HepG2 (cell line): Measurements from ENCODE around the gene UPK1A. TPM values are rescaled to one million over a fixed set of nuclear protein-coding genes. Genes with fewer than 3 reads are reported as not detected.

ENCODE experiments used
- CHD4 ChIP-seq: fragments of 200-600 bp; sonication (generic); IDR thresholded peaks from 2 replicates; pipeline ENCODE4 v1.7.0; 2017; ENCODE audit warnings: mild to moderate bottlenecking, low read length, borderline replicate concordance
- ERF ChIP-seq: IDR thresholded peaks from 2 replicates; pipeline ENCODE4 v1.6.1; 2018; ENCODE audit warnings: missing biosample characterization, missing genetic modification reagents
- FLYWCH1 ChIP-seq: sonication (generic); formaldehyde crosslinking; IDR thresholded peaks from 2 replicates; pipeline ENCODE4 v1.8.1; 2023; ENCODE audit warnings: mild to moderate bottlenecking, missing genetic modification reagents
- GPN1 ChIP-seq: sonication (generic); formaldehyde crosslinking; IDR thresholded peaks from 2 replicates; pipeline ENCODE4 v1.5.1; 2020; ENCODE audit warnings: missing genetic modification reagents, borderline replicate concordance
- ZNF331 ChIP-seq: sonication (generic); formaldehyde crosslinking; IDR thresholded peaks from 2 replicates; pipeline ENCODE4 v1.4.0; 2020; ENCODE audit warnings: missing genetic modification reagents
- ZNF720 ChIP-seq: sonication (generic); formaldehyde crosslinking; IDR thresholded peaks from 2 replicates; pipeline ENCODE4 v1.4.0; 2020; ENCODE audit warnings: missing genetic modification reagents
- ZNF792 ChIP-seq: IDR thresholded peaks from 2 replicates; pipeline ENCODE4 v1.6.1; 2016
- polyA plus RNA-seq, 8 experiments: library from polyadenylated mRNA; depleted of rRNA in 3 of 8; stranded (reverse) in 7 of 8; unstranded in 1 of 8; fragments of >200 nt; fragmentation: Illumina TruSeq in 4 of 8; extraction: Trizol in 4 of 8; gene quantifications; 2 replicates each; pipeline versions ENCODE4 v1.2.1 to v1.2.3, GENCODE V29; 2011 to 2016; ENCODE audit warnings: low read depth in 4 of 8, missing spikeins in 1 of 8, mixed read lengths in 1 of 8; ENCODE audit not compliant: insufficient read depth in 1 of 8
- total RNA-seq, 5 experiments: library from RNA; depleted of rRNA; stranded (reverse); fragments of >200 nt; fragmentation: Illumina TruSeq; extraction: Trizol; gene quantifications; 2 replicates each; pipeline ENCODE4 v1.2.3, GENCODE V29; 2016; ENCODE audit warnings: low read depth in 1 of 5
- TF ChIP-seq, protein P1 (sequence below): sonication (generic); formaldehyde crosslinking; IDR thresholded peaks from 2 replicates; pipeline ENCODE4 v1.9.0; 2021; ENCODE audit warnings: missing genetic modification reagents, mild to moderate bottlenecking, borderline replicate concordance
- TF ChIP-seq, protein P2 (sequence below): sonication (generic); formaldehyde crosslinking; IDR thresholded peaks from 2 replicates; pipeline ENCODE4 v1.8.0; 2023; ENCODE audit warnings: mild to moderate bottlenecking, missing genetic modification reagents
- TF ChIP-seq, protein P3 (sequence below): sonication (generic); formaldehyde crosslinking; IDR thresholded peaks from 2 replicates; pipeline ENCODE4 v1.4.0; 2020; ENCODE audit warnings: missing genetic modification reagents
- TF ChIP-seq, protein P4 (sequence below): sonication (generic); formaldehyde crosslinking; IDR thresholded peaks from 2 replicates; pipeline ENCODE4 v1.5.0; 2020; ENCODE audit warnings: missing genetic modification reagents
- TF ChIP-seq, protein P5 (sequence below): sonication (generic); formaldehyde crosslinking; IDR thresholded peaks from 2 replicates; pipeline ENCODE4 v1.4.0; 2020; ENCODE audit warnings: missing genetic modification reagents

Gene UPK1A
- total and polyA plus RNA-seq, 2 of the 13 experiments (the other 11 are each of a cell fraction or from before 2014, with no cell fraction given), result 2.9 TPM; not detected in 1

DNA sequence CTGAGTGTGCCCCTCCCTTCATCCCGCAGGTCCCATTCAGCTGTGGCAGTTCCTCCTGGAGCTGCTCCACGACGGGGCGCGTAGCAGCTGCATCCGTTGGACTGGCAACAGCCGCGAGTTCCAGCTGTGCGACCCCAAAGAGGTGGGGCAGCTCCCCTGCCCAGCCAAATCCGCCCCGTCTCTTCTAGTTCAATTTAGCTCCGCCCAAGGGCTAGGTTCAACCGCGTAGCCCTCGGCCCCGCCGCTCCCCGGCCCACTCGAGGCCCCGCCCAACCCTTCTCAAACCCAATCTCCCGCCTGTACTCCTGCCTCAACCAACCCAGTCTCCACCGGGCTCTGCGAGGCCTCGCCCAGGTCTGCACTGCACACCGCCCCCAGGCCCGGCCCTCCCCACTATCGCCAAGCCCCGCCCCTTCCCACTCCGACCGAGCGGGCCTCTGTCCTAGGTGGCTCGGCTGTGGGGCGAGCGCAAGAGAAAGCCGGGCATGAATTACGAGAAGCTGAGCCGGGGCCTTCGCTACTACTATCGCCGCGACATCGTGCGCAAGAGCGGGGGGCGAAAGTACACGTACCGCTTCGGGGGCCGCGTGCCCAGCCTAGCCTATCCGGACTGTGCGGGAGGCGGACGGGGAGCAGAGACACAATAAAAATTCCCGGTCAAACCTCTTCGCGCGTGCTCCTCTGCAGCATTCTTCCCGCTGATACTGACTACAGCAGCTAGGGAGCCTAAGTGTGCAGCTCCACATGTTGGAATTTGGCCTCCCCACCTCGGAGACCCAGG lies 21.9 kb upstream of the UPK1A start (continued):
- TF ChIP-seq, protein P1, sequence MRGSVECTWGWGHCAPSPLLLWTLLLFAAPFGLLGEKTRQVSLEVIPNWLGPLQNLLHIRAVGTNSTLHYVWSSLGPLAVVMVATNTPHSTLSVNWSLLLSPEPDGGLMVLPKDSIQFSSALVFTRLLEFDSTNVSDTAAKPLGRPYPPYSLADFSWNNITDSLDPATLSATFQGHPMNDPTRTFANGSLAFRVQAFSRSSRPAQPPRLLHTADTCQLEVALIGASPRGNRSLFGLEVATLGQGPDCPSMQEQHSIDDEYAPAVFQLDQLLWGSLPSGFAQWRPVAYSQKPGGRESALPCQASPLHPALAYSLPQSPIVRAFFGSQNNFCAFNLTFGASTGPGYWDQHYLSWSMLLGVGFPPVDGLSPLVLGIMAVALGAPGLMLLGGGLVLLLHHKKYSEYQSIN (CRISPR knock-in tag), result no peak
- TF ChIP-seq FLYWCH1 (CRISPR knock-in tag), result no peak
- TF ChIP-seq CHD4, result no peak
- TF ChIP-seq, protein P2, sequence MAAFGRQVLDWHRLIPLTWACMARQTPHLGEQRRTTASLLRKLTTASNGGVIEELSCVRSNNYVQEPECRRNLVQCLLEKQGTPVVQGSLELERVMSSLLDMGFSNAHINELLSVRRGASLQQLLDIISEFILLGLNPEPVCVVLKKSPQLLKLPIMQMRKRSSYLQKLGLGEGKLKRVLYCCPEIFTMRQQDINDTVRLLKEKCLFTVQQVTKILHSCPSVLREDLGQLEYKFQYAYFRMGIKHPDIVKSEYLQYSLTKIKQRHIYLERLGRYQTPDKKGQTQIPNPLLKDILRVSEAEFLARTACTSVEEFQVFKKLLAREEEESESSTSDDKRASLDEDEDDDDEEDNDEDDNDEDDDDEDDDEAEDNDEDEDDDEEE (CRISPR knock-in tag), result no peak
- no peak for TF ChIP-seq GPN1
- no peak; the same call in 1 of the 2 replicates for TF ChIP-seq ZNF331 (CRISPR knock-in tag)
- TF ChIP-seq, protein P3, sequence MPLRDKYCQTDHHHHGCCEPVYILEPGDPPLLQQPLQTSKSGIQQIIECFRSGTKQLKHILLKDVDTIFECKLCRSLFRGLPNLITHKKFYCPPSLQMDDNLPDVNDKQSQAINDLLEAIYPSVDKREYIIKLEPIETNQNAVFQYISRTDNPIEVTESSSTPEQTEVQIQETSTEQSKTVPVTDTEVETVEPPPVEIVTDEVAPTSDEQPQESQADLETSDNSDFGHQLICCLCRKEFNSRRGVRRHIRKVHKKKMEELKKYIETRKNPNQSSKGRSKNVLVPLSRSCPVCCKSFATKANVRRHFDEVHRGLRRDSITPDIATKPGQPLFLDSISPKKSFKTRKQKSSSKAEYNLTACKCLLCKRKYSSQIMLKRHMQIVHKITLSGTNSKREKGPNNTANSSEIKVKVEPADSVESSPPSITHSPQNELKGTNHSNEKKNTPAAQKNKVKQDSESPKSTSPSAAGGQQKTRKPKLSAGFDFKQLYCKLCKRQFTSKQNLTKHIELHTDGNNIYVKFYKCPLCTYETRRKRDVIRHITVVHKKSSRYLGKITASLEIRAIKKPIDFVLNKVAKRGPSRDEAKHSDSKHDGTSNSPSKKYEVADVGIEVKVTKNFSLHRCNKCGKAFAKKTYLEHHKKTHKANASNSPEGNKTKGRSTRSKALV (CRISPR knock-in tag), result no peak; the same call in 1 of the 2 replicates
- TF ChIP-seq, protein P4, sequence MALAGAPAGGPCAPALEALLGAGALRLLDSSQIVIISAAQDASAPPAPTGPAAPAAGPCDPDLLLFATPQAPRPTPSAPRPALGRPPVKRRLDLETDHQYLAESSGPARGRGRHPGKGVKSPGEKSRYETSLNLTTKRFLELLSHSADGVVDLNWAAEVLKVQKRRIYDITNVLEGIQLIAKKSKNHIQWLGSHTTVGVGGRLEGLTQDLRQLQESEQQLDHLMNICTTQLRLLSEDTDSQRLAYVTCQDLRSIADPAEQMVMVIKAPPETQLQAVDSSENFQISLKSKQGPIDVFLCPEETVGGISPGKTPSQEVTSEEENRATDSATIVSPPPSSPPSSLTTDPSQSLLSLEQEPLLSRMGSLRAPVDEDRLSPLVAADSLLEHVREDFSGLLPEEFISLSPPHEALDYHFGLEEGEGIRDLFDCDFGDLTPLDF (CRISPR knock-in tag), result no peak
- TF ChIP-seq ERF, result no peak
- no peak for TF ChIP-seq ZNF720 (CRISPR knock-in tag)
- TF ChIP-seq, protein P5, sequence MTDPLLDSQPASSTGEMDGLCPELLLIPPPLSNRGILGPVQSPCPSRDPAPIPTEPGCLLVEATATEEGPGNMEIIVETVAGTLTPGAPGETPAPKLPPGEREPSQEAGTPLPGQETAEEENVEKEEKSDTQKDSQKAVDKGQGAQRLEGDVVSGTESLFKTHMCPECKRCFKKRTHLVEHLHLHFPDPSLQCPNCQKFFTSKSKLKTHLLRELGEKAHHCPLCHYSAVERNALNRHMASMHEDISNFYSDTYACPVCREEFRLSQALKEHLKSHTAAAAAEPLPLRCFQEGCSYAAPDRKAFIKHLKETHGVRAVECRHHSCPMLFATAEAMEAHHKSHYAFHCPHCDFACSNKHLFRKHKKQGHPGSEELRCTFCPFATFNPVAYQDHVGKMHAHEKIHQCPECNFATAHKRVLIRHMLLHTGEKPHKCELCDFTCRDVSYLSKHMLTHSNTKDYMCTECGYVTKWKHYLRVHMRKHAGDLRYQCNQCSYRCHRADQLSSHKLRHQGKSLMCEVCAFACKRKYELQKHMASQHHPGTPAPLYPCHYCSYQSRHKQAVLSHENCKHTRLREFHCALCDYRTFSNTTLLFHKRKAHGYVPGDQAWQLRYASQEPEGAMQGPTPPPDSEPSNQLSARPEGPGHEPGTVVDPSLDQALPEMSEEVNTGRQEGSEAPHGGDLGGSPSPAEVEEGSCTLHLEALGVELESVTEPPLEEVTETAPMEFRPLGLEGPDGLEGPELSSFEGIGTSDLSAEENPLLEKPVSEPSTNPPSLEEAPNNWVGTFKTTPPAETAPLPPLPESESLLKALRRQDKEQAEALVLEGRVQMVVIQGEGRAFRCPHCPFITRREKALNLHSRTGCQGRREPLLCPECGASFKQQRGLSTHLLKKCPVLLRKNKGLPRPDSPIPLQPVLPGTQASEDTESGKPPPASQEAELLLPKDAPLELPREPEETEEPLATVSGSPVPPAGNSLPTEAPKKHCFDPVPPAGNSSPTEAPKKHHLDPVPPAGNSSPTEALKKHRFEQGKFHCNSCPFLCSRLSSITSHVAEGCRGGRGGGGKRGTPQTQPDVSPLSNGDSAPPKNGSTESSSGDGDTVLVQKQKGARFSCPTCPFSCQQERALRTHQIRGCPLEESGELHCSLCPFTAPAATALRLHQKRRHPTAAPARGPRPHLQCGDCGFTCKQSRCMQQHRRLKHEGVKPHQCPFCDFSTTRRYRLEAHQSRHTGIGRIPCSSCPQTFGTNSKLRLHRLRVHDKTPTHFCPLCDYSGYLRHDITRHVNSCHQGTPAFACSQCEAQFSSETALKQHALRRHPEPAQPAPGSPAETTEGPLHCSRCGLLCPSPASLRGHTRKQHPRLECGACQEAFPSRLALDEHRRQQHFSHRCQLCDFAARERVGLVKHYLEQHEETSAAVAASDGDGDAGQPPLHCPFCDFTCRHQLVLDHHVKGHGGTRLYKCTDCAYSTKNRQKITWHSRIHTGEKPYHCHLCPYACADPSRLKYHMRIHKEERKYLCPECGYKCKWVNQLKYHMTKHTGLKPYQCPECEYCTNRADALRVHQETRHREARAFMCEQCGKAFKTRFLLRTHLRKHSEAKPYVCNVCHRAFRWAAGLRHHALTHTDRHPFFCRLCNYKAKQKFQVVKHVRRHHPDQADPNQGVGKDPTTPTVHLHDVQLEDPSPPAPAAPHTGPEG (CRISPR knock-in tag), result no peak
- no peak; the same call in 1 of the 2 replicates for TF ChIP-seq ZNF792 (CRISPR knock-in tag)
